NCI-H1694 treated with DMSO at 0.1 percent for 48 hours (cell line): Measurements from ENCODE around the gene LHX2.
A peak's percentile ranks its signal among the peaks of the same experiment; 100 is the strongest.

ENCODE experiments used
- DNase-seq: peaks from one replicate; lab custom pipeline; 2025; lab: John Stamatoyannopoulos, UW

Gene LHX2

DNA sequence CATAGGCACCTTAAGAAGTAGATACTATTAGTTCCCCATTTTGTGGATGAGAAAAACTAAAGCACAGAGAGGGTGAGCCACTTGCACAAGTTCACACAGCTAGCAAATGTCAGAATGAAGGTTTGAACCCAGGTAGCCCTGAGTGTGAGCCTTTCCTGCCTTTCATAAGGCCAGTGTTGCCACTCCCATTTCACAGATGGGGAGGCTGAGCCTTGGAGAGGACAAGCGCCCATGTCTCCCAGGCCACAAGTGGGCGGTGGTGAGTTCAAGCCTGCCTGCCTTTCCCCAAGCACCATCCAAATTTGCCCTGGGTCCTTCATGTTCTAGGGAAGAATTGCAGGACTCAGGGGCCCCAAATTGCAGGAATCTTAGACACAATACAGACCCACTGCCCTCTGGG, 50.6 kb downstream of the LHX2 start:
- no peak for DNase-seq

GRCh38 chr9:124066783-124067577, 55.4 kb downstream of the LHX2 start:
- DNase-seq: no peak

DNA sequence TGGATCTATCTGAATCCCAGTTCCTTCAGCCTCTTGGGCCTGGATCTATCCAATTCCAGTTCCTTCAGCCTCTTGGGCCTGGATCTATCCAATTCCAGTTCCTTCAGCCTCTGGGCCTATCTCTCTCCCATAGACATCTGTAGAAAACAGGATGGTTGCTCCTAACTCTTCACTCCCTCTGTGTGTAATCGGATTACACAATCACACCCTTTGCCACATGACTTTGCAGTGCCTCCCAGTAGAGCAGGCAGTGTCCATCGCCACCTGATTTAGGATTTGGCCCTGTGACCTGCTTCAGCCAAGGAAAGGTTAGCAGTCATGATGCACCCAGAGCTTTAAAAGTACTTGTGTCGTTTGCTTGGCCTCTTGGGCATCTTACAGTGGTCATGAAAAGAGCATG, 56.7 kb downstream of the LHX2 start:
- no peak for DNase-seq

DNA sequence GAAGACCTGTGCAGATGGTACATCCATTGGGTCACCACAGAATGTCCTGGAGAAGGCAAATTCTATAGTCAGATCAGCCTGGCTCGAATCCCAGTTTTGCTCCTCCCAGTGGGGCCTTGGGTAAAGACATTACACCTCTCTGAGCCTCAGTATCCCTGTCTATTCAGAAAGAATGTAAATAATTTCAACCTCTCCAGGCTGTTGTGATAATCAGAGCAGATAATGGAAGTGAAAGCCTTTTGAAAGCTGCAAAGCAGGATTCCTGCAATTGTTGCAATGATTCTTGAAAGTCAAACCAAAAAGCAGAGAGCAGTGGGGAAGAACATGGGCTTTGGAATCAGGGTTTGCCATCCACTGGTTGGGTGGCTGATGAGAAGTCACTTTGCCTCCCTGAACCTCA, 63.2 kb downstream of the LHX2 start:
- no peak for DNase-seq

- DNase-seq: no peak
These were observed 64.2 kb downstream of the LHX2 start for GRCh38 chr9:124075761-124076160.

GRCh38 chr9:124077915-124078572, 66.5 kb downstream of the LHX2 start:
- DNase-seq: no peak

DNA sequence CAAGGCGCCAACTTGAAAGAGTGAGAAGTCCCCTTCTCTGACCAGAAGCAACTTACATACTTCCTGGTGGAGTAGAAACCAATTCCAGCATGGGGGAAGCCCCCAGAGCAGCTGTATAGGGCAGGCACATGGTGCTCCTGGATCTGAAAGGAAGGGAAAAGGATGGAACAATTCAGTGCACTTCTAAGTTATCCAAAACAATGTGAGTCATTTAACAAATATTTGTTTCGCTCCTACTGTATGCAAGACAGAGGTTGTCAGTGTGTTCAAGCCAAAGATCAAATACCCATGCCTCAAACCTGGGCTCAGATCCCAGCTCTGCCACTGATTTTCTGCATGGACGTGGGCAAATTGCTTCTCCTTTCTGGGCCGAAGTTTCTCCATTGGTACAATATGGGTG, 67.1 kb downstream of the LHX2 start:
- no peak for DNase-seq

GRCh38 chr9:124079176-124079925, 67.8 kb downstream of the LHX2 start:
- DNase-seq: peak; percentile 86

DNA sequence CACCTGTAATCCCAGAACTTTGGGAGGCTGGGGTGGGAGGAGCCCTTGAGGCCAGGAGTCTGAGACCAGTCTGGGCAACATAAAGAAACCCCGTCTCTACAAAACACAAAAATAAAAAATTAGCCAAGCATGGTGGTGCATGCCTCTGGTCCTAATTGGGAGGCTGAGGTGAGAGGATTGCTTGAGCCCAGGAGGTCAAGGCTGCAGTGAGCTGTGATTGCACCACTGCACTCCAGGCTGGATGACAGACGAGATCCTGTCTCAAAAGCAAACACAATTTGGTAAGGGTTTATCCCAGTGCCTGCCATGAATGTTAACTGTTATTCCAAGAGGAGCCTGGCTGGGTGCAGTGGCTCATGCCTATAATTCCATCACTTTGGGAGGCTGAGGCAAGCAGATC, 71.1 kb downstream of the LHX2 start:
- no peak for DNase-seq
